ENCODE measurements around the gene DPP3.

Gene DPP3

GRCh38 chr11:66545701-66546367 is 65.6 kb downstream of the DPP3 start, which contains the start of gene ZDHHC24:
Gene ZDHHC24, minus strand, starts transcription at chr11:66546048. Its CDS starts 45 bp downstream, at chr11:66546003.
- H3K9me2 ChIP-seq (replicated peaks; ENCODE audit: insufficient read depth, low read length), result no peaks in the 10 kb centered on the region
- peaks cover 7% of the 10 kb centered on the region; the same call in 1 of the 2 replicates for H3K4me1 ChIP-seq (ENCODE audit: low read length)
- H3K79me2 ChIP-seq (ENCODE audit: low read length), result peaks cover 5% of the 10 kb centered on the region; the same call in 1 of the 2 replicates
- no peaks in the 10 kb centered on the region for H3K9me3 ChIP-seq (replicated peaks; ENCODE audit: insufficient read depth, low read length)
- peak within 1 kb of the TSS; percentile 98 for H2AFZ ChIP-seq (ENCODE audit: low read length)
- peak; percentile 95 for DNase-seq
- peak within 1 kb of the TSS; percentile 94 for H3K4me2 ChIP-seq (ENCODE audit: low read depth, low read length)
- TF ChIP-seq CTCF (IDR thresholded peaks at IDR 0.05; ENCODE audit: low read length) (no peak), EZH2phosphoT487 (IDR thresholded peaks at IDR 0.05; ENCODE audit: low read length) (no peak), EZH2 (optimal IDR thresholded peaks at IDR 0.05; ENCODE audit: low read depth, low read length) (no peak)
- peak within 1 kb of the TSS; percentile 91 for H3K9ac ChIP-seq (ENCODE audit: low read length)
- peak within 1 kb of the TSS; percentile 98 for H3K4me3 ChIP-seq (ENCODE audit: low read length)
- peaks cover 3% of the 10 kb centered on the region; the same call in 1 of the 2 replicates for H3F3A ChIP-seq (ENCODE audit: insufficient read depth, low read length)
- no peaks in the 10 kb centered on the region for H3K36me3 ChIP-seq (replicated peaks; ENCODE audit: insufficient read depth, low read length)
- peaks cover 42% of the 10 kb centered on the region for H3K27me3 ChIP-seq (replicated peaks; ENCODE audit: insufficient read depth, low read length)
- no peak within 1 kb of the TSS; the same call in 1 of the 2 replicates for H3K27ac ChIP-seq (ENCODE audit: low read length)
- no peaks in the 10 kb centered on the region for H4K20me1 ChIP-seq (ENCODE audit: insufficient read depth, low read length)

GRCh38 chr11:66546368-66546965 is 66.2 kb downstream of the DPP3 start, which contains the start of gene ACTN3:
Gene ACTN3, plus strand, starts transcription at chr11:66546903. Its CDS starts 35 bp downstream, at chr11:66546938.
- no peak for DNase-seq
- TF ChIP-seq EZH2 (optimal IDR thresholded peaks at IDR 0.05; ENCODE audit: low read depth, low read length) (no peak), CTCF (IDR thresholded peaks at IDR 0.05; ENCODE audit: low read length) (no peak), EZH2phosphoT487 (IDR thresholded peaks at IDR 0.05; ENCODE audit: low read length) (no peak)
- Histone ChIP-seq H3K4me2 (ENCODE audit: low read depth, low read length) (peak within 1 kb of the TSS; percentile 94), H3K27me3 (replicated peaks; ENCODE audit: insufficient read depth, low read length) (peaks cover 43% of the 10 kb centered on the region), H3K9me2 (replicated peaks; ENCODE audit: insufficient read depth, low read length) (no peaks in the 10 kb centered on the region), H3K4me1 (ENCODE audit: low read length) (peaks cover 7% of the 10 kb centered on the region; the same call in 1 of the 2 replicates), H2AFZ (ENCODE audit: low read length) (peak within 1 kb of the TSS; percentile 98), H3F3A (ENCODE audit: insufficient read depth, low read length) (peaks cover 3% of the 10 kb centered on the region; the same call in 1 of the 2 replicates), H4K20me1 (ENCODE audit: insufficient read depth, low read length) (no peaks in the 10 kb centered on the region), H3K9ac (ENCODE audit: low read length) (peak within 1 kb of the TSS; percentile 91), H3K4me3 (ENCODE audit: low read length) (peak within 1 kb of the TSS; percentile 98), H3K27ac (ENCODE audit: low read length) (no peak within 1 kb of the TSS; the same call in 1 of the 2 replicates), H3K79me2 (ENCODE audit: low read length) (peaks cover 5% of the 10 kb centered on the region; the same call in 1 of the 2 replicates), H3K9me3 (replicated peaks; ENCODE audit: insufficient read depth, low read length) (no peaks in the 10 kb centered on the region), H3K36me3 (replicated peaks; ENCODE audit: insufficient read depth, low read length) (no peaks in the 10 kb centered on the region)

GRCh38 chr11:66546966-66547661 is 66.9 kb downstream of the DPP3 start:
- no peaks in the 10 kb centered on the region for H4K20me1 ChIP-seq (ENCODE audit: insufficient read depth, low read length)
- no peaks in the 10 kb centered on the region for H3K9me3 ChIP-seq (replicated peaks; ENCODE audit: insufficient read depth, low read length)
- H3K27ac ChIP-seq (ENCODE audit: low read length), result no peak overlapping the region
- peaks cover 7% of the 10 kb centered on the region; the same call in 1 of the 2 replicates for H3K4me1 ChIP-seq (ENCODE audit: low read length)
- H3K4me3 ChIP-seq (ENCODE audit: low read length), result peak overlapping the region; percentile 98
- H3K79me2 ChIP-seq (ENCODE audit: low read length), result peaks cover 5% of the 10 kb centered on the region; the same call in 1 of the 2 replicates
- H3K9me2 ChIP-seq (replicated peaks; ENCODE audit: insufficient read depth, low read length), result no peaks in the 10 kb centered on the region
- TF ChIP-seq EZH2 (optimal IDR thresholded peaks at IDR 0.05; ENCODE audit: low read depth, low read length) (no peak), CTCF (IDR thresholded peaks at IDR 0.05; ENCODE audit: low read length) (no peak), EZH2phosphoT487 (IDR thresholded peaks at IDR 0.05; ENCODE audit: low read length) (no peak)
- H3K36me3 ChIP-seq (replicated peaks; ENCODE audit: insufficient read depth, low read length), result no peaks in the 10 kb centered on the region
- peaks cover 3% of the 10 kb centered on the region; the same call in 1 of the 2 replicates for H3F3A ChIP-seq (ENCODE audit: insufficient read depth, low read length)
- H3K9ac ChIP-seq (ENCODE audit: low read length), result no peak overlapping the region
- peak overlapping the region; percentile 94; the same call in 1 of the 2 replicates for H3K4me2 ChIP-seq (ENCODE audit: low read depth, low read length)
- H2AFZ ChIP-seq (ENCODE audit: low read length), result peak overlapping the region; percentile 98
- H3K27me3 ChIP-seq (replicated peaks; ENCODE audit: insufficient read depth, low read length), result peaks cover 49% of the 10 kb centered on the region
- no peak for DNase-seq
